SU-DHL-6 (cell line): ENCODE results near the gene KCNG1.

Experiments
- CTCF ChIP-seq: fragments of 200-600 bp; sonication (generic); IDR thresholded peaks from one replicate; pipeline ENCODE4 v1.5.1; 2017; ENCODE audit warnings: antibody characterized with exemption, mild to moderate bottlenecking, low read length, moderate library complexity; ENCODE audit not compliant: insufficient read depth, poor library complexity, severe bottlenecking
- EZH2phosphoT487 ChIP-seq: fragments of 200-600 bp; sonication (generic), shearing (Covaris generic); conservative IDR thresholded peaks from 2 replicates; pipeline ENCODE4 v1.6.1; 2018; ENCODE audit warnings: mild to moderate bottlenecking, antibody characterized with exemption, low read length, moderate library complexity, mixed read lengths

GRCh38 chr20:51005214-51005613 lies 17.7 kb downstream of the KCNG1 start:
- TF ChIP-seq CTCF (no peak), EZH2phosphoT487 (no peak)
